ENCODE data around the gene COL26A1.
"Not testable (repeated sequence)": the region's sequence is repeated elsewhere in the genome, so short reads cannot be mapped to it uniquely, and the experiment has no call there.

The COL26A1 gene

DNA sequence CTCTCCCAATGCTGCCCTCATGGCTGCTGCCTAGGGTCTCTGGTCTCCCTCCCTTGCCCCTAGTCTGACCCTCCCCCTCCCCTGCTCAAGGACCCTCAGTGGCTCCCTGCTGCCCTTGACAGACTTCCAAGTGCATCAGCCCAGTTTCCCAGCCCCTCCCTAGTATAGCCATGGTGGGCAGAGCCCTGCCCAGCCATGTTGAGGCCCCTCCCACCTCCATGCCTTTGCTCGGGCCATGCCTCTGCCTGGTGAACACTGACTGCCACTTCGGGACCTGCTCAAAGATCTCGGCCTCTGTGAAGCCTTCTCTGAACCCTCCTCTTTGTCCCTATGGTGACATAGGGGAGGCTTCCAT lies 193.2 kb downstream of the COL26A1 start:
- DNase-seq = no peak

DNA sequence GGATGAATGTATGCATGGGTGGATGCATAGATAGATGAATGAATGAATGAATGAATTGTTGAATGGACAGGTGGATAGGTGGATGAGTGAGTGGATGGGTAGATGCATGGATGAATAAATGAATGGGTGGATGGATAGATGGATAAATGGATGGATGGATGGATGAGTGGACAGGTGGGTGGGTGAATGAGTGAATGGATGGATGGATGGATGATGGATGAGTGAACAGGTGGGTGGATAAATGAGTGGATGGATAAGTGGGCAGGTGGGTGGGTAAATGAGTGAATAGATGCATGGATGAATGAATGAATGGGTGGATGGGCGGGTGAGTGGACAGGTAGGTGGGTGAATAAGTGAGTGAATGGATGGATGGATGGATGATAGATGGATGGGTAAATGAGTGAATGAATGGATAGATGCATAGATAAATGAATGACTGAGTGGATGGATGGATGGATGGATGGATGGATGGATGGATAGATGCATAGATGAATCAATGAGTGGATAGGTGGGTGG lies 193.8 kb downstream of the COL26A1 start:
- no peak for DNase-seq

GRCh38 chr7:101557421-101557820 lies 194.7 kb downstream of the COL26A1 start:
- no peak for DNase-seq

GRCh38 chr7:101557978-101558741 lies 195.5 kb downstream of the COL26A1 start:
- no peak for DNase-seq

GRCh38 chr7:101558742-101559325 lies 196.2 kb downstream of the COL26A1 start:
- DNase-seq = no peak

- no peak for DNase-seq
Observed at GRCh38 chr7:101559586-101559985, 196.9 kb downstream of the COL26A1 start.

- DNase-seq = not testable (repeated sequence)
Observed at GRCh38 chr7:101560021-101560420, 197.3 kb downstream of the COL26A1 start.

DNA sequence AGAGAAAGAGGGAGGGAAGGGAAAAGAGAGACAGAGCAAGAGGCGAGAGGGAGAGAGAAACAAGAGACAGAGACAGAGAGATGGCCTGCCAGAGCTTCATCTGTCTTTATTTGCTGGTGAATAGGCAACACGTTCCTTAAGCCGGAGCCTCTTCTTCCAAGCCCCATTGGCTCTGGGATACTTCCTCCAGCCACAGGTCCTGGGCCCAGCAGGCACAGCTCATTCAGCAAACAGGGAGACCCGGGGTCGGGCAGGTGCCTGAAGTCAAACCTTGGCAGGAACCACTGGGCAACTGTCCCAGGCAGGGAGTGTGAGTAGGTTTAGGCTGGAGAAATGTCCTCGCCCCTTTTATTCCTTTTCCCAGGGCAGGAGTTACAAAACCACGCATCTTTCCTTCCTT lies 198.2 kb downstream of the COL26A1 start:
- DNase-seq = no peak

DNA sequence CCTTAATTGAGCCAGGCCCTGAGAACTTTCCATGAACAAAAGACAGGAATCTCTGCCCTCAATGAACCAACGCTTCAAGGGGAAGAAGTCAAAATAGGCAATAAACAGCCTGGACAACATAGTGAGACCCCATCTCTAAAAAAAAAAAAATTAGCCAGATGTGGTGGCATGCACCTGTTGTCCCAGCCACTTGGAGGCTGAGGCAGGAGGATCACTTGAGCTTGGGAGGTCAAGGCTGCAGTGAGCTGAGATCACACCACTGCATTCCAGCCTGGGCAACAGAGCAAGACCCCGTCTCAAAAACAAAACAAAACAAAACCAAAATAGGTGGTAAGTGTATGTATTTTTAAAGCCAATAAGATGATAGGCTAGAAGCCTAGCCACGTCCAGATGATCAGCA lies 198.6 kb downstream of the COL26A1 start:
- not testable (repeated sequence) for DNase-seq

GRCh38 chr7:101562531-101563197 lies 200.0 kb downstream of the COL26A1 start:
- DNase-seq = no peak

- no peak for DNase-seq
Observed at GRCh38 chr7:101563198-101563901, 200.7 kb downstream of the COL26A1 start.

- no peak for DNase-seq
Observed at GRCh38 chr7:101563943-101564777, 201.5 kb downstream of the COL26A1 start.

DNA sequence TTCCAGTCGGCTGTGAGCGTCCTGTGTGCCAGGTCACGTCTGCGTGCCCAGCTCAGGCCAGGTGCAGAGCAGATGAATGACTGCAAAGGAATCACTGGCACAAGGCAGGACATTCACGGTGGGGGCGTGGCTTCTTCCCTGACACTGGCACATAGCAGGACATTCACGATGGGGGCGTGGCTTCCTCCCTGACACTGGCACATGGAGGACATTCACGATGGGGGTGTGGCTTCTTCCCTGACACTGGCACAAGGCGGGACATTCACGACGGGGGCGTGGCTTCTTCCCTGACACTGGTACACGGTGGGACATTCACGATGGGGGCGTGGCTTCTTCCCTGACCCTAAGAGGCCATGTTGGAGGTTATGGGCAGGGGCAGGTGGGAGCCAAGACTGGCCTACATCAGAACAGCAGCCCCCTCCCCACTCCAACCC lies 202.1 kb downstream of the COL26A1 start:
- DNase-seq = peak; percentile 44

- no peak for DNase-seq
Observed at GRCh38 chr7:101565601-101566209, 203.0 kb downstream of the COL26A1 start.

DNA sequence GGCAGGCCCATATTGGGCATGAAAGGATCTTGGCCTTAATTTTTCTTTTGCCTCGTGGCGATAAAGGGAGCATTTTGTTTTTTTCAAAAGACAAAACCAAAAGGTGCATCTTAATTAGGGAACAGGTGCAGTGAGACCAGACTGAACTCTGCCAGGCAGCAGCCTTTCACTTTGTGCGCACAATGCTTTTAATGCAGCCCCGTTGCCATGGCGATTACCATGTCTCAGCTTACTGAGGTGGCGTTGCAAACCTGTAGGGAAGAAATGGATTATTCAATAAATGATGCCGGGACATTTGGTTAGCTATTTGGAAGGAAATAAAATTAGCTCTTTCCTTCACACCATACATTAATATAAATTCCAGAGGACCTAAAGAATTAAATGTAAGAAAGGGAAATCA lies 204.6 kb downstream of the COL26A1 start:
- peak; percentile 4 for DNase-seq

- DNase-seq = no peak
Observed at GRCh38 chr7:101572156-101572555, 209.5 kb downstream of the COL26A1 start.

DNA sequence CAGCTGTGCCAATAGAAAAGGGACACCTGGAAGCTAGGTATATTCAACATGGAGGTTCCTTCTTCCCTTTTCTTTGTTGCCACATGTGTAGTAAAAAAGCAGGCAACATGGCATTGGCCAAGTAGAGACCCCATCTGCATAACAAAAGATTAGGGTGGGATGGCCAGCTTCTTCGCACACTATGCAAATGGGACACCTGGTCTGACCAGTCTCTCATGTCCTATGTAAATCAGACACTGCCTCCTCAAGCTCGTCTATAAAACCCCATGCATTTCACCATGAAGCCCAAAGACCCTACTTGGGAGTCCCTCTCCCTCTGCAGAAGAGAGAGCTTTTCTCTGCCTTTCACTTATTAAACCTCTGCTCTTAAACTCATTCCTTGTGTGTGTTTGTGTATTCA lies 212.5 kb downstream of the COL26A1 start:
- DNase-seq = peak; percentile 82

GRCh38 chr7:101575721-101576120 lies 213.0 kb downstream of the COL26A1 start:
- DNase-seq = no peak

- no peak for DNase-seq
Observed at GRCh38 chr7:101576998-101577397, 214.3 kb downstream of the COL26A1 start.

DNA sequence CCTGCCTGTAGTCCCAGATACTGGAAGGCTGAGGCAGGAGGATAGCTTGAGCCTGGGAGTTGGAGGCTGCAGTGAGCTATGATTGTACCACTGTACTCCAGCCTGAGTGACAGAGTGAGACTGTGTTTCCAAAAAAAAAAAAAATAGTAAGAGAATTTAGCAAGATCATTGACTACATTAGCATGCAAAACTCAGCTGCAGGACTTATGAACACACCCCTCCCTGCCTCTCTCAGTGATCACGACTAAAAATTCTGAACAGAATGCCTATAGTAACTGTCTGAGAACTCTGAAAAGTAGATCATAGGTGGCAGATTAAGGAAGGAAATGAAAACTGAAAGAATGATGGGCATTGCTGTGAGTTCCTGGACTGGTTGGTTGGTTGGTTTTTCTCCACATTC lies 215.9 kb downstream of the COL26A1 start:
- no peak for DNase-seq

GRCh38 chr7:101580596-101580995 lies 217.9 kb downstream of the COL26A1 start:
- DNase-seq = no peak

- no peak for DNase-seq
Observed at GRCh38 chr7:101581891-101582290, 219.2 kb downstream of the COL26A1 start.

All from NCI-H526 treated with DMSO at 0.1 percent for 48 hours (cell line).